ENCODE data around the gene NKG7.

- TF ChIP-seq CTCF (IDR thresholded peaks at IDR 0.05; ENCODE audit: insufficient read depth, low read length, poor library complexity, severe bottlenecking) = no peak
- no peak for TF ChIP-seq EZH2phosphoT487 (conservative IDR thresholded peaks at IDR 0.05; ENCODE audit: low read length)
These were observed 45.1 kb downstream of the NKG7 start for GRCh38 chr19:51327066-51328001.

Measured in SU-DHL-6 (cell line).